Stimulated activated CD8-positive, alpha-beta memory T cell treated with anti-CD3 and anti-CD28 coated beads, Interleukin-15, amount 100 ng/mL, for 48 hours (primary cell): ENCODE results near the gene BLCAP.
A peak's percentile ranks its signal among the peaks of the same experiment; 100 is the strongest.
"Not testable (repeated sequence)": the region's sequence is repeated elsewhere in the genome, so short reads cannot be mapped to it uniquely, and the experiment has no call there.

Source experiments
- DNase-seq, 2 donors: peaks; one replicate each; pipeline ENCODE4 v3.0.0-alpha.2; 2020; ENCODE audit warnings: low read depth in 2 of 2

The BLCAP gene

GRCh38 chr20:37527638-37528445, at the start of gene BLCAP:
TSS of gene BLCAP (minus strand) at chr20:37527876. CDS start at chr20:37519174, 8,702 bp downstream.
- DNase-seq, result peak; percentile 81 to 82

- DNase-seq, result not testable (repeated sequence)
These were observed 49.8 kb upstream of the BLCAP start for GRCh38 chr20:37577436-37577835.

DNA sequence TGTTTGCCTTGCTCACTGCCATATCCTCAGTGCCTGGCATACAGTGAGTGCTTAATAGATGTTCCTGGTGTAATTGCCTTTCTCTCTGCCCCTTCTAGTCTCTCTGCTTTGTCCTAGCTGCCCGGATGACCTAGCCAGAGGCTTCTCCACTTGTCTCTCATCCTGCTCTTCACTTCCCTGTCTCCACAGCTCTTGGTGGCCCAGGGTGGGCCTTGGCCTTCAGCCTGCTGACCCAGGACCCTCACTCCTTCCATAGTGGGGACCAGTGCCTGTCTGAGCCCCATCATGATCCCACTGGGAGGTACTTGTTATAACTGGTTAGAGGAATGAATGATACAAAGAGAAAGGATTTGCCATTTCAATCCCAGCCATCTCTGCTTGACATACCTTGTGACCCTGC, 49.2 kb upstream of the BLCAP start:
- no peak for DNase-seq

GRCh38 chr20:37575884-37576283, 48.2 kb upstream of the BLCAP start:
- no peak for DNase-seq

DNA sequence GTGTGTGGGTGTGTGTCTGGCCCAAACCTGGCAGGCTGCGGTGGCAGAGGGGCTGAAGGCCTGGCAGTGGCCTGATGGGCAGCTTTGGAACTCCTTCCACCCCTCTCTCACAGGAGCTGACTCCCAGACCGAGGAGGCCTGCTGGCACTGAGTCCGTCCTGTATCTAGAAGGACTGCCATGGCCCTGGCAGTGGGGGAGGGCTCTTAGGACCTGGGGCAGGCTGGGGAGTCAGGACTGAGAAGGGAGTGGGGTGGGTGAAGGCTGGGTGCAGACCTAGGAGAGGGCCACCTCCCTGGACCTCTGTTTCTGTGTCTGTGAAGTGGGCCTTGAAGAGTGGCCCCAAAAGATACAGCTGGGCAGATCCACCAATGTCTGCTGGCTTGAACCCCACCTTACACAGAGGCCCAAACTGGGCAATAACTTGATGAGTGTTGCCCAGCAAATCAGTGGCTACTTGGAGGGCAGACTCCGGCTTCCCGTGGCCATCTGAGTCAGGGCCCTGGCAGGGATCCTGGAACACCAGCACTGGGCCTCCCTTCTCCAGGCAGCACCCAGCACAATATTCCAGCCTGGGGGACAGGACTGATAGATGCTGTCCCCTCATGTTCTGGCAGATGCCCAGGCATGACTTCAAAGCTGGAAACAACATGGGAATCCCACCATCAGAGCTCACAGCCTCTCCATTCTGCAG, 46.7 kb upstream of the BLCAP start:
- DNase-seq, result no peak

DNA sequence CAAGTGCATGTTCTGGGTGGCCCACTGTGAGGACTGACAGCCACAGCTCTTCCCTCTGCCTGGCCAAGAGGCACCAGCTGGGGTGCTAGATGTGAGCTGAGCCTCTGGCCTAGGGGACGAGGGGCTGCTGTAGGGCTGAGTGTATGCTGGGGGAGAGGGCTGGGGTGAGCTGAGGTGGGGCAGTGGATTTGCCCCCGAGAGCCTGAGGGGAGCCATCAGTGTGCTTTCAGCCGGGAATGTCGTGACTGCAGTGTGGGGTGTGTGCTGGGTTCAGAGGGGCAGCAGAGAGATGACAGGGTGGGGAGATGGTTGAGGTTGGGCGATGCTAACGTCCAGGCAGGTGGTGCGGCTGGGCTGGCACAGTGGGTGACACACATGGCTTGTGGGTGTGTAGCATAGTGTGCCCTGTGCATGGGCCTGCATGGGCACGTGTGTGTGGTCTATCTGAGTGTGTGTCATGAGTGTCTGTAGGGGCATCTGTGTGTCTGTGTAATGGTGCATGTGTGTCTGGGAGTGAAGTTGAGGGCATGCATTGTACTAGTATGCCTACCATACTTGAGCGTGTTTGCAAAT, 46.0 kb upstream of the BLCAP start:
- no peak for DNase-seq

DNA sequence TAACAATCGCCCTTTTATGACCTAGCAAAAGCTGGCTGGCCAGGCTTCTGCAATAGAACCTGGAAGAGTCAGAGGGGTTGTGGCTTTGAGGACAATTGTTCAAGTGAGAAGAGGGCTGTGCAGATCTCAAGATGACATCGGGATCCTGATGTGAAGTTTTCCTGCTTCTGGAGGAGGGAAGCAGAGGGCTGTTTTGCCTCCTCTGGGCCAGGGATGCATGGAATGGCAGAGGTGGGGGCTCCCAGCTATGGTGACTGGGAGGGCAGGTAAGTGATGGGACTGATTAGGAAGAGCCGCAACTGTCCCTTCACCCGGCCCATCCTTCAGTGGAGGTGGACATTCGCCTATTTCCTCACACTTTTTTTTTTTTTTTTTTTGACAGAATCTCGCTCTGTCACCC, 43.4 kb upstream of the BLCAP start:
- no peak for DNase-seq

GRCh38 chr20:37570419-37570818, 42.7 kb upstream of the BLCAP start:
- no peak for DNase-seq

DNA sequence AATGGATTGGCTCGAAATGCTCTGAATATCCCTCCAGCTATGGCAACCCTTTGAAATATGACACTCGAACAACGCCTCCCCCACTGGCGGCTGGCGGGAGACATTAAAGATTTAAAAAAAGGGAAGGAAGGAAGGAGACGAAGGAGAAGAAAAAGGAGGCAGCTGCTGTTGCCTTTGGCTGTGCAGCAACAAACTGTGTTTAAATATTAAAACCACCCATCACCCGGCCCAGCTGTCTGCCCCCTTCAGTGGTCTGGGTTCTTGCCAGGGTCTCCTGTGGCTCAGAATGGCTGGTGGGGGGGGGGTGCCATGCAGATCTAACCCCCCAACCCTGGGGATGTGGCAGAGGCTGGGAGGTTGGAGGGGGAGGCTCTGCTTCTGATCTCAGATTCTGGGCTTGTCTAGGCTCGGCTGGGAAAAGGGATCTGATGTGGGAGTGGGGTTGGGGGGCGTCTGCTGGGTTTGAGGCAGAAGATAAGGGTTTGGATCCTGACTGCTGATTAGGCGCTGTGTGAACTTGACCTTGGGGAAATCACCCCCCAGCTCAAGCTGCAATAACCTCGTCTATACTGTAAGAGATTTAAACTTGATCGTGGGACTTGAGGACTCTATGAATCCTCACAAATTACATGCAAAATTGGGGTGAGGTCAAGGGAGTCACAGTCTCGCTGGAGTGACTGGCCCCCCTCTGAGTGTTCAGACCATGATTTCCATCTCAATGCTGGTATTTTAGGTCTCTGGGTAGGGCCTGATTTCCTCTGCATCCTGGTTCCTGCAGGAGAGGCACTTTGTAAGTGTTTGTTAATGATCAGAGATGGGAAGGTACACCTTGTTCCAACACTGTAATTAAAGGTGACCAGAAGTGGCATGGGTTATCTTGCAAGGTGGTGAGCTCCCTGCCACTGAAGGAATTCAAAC, 40.3 kb upstream of the BLCAP start:
- no peak for DNase-seq

DNA sequence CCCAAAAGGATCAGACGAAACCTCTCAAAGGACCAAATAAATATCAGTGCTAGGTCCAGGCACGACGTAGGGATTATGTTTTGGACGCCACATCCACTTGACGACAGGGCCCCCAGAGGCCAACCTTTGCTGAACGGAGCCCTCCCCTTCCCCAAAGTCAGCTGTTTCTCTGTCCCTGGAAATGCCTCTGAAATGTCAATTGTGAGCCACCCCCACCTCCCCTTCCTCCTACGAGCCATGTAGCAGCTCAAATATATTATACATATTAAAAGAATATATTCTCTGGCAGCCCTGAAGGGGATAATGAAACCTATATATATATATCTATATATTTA, 39.6 kb upstream of the BLCAP start:
- no peak for DNase-seq

DNA sequence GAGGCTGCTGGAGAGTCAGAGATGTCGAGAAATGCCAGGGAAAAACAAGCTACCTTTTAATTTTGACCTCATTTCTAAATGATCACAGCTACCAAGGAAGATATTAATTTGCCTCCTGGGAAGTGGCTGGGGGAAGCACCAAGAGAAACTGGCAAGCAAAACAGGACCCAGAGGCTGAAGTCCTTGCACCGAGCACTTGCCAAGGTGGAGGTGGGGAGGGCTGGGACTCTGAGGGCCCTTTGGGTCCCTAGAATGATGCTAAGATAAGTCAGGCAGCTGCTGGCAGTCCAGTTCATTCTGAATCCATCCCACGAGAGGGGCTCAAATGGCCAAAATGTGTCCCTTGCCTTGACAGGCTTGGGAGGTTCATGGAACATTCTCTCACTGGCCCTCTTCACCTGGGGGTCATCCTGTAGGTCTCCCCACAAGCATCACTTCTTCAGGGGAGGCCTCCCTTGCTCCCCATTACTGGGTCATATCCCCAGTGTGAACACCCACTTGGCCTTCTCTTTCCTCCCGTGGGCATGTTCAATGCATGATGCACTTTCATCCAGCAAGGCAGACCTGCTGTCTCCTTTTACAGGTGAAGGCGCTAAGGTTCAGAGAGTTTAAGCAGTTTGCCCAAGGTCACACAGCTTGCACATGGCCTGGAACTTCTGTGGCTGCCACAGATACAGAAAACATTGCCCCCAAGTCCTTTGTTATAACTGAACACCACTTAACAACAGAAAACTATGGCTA, 39.1 kb upstream of the BLCAP start:
- no peak for DNase-seq

DNA sequence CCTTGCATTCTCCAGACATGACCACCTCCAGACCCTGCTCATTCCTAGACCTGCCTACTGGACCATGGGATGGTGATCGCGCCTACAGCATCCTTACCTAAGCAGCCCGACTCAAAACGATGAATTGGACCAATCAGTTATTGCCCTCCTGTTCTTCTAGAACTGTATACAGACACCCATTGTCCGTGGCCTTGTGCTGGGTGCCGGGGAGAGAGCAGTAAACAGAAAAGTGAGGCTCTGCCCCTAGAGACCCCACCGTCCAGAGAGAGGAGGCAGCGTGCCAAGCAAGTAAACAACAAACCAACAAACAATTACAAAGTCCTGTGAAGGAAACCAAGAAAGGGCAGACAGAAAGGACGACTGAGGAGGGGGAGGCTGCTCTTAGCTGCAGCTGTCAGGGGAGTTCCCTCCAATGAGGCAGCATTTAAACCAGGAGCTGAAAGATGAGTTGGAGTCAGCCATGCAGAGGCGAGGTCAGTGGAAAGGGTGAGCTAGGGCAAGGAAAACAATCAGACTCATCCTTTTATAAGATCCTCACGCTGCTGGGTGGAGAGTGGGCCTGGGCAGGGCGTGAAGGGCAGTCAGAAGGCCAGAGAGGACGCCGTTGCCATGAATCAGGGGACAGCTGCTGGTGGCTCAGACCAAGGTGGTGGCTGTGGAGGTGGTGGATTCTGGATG, 37.6 kb upstream of the BLCAP start:
- no peak for DNase-seq

GRCh38 chr20:37564388-37565133, 36.9 kb upstream of the BLCAP start:
- DNase-seq, result no peak

DNA sequence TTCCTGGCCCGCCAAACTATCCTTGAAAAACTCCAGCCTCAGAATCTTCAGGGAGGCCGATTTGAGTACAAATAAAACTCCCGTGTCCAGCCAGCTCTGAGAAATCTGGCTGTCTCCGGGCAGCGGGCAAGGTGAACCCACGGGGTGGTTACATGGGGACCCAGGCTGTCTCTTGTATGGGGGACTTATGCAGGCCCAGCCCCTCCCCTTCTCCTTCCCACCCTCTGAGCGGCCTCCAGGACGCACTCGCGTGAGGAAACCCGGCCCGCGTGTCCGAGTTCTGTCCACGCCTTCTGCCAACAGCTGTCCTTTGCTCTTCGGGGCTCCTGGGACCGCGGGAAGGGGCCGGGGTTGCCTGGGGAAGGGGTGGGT, 36.3 kb upstream of the BLCAP start:
- no peak for DNase-seq

GRCh38 chr20:37562695-37563480, 35.2 kb upstream of the BLCAP start:
- no peak for DNase-seq

GRCh38 chr20:37560629-37561028, 33.0 kb upstream of the BLCAP start:
- DNase-seq, result no peak

DNA sequence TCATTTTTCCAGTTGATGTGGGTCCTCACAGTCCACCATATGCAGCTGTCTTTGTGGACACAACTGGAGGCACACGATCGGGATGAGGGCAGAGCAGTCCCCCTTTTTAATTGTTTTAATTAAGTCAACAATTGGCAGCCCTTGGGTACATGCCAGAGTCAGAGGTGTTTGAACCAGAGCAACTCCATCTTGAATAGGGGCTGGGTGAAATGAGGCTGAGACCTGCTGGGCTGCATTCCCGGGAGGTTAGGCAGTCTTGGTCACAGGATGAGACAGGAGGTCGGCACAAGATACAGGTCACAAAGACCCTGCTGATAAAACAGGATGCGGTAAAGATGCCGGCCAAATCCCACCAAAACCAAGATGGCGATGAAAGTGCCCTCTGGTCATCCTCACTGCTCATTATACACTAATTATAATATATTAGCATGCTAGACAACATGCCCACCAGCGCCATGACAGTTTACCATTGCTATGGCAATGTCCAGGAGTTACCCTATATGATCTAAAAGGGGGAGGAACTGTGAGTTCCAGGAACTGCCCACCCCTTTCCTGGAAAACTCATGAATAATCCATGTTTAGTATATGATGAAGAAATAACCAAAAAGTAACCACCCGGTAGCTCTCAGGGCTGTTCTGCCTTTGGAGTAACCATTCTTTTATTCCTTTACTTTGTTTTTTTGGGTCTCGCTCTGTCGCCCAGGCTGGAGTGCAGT, 31.8 kb upstream of the BLCAP start:
- no peak for DNase-seq

- DNase-seq, result no peak
These were observed 31.1 kb upstream of the BLCAP start for GRCh38 chr20:37558779-37559178.

DNA sequence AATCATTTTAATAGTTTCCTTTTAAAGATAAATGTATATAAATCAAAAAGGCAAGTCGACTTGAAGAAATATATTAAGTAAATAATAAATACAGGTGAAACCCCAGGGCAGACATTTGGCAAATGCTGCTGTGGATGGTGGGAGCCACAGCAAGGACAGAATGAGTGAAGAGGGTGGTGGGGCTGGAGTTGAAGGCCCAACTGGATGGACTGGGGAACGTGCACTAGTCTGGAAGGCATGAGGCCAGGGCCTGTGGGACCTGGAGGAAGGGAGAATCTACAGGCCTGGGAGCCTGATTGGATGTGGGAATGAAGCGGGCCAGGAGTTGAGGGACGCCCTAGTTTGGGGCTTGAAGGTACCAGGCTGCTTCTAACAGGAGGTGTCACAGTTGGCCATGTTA, 30.6 kb upstream of the BLCAP start:
- DNase-seq, result no peak
